Neural progenitor cell (in vitro differentiated cells): ENCODE measurements around the gene TBRG4.
"Not testable (repeated sequence)": the region's sequence is repeated elsewhere in the genome, so short reads cannot be mapped to it uniquely, and the experiment has no call there.

Source experiments
- CTCF ChIP-seq: fragments of 200-600 bp; sonication (generic); IDR thresholded peaks from 2 replicates; pipeline ENCODE4 v1.5.1; 2017; ENCODE audit warnings: antibody characterized with exemption, mild to moderate bottlenecking
- EZH2 ChIP-seq: fragments of 200-600 bp; sonication (generic); IDR thresholded peaks from 2 replicates; pipeline ENCODE4 v1.6.1; 2017; ENCODE audit warnings: antibody characterized with exemption, mild to moderate bottlenecking, moderate library complexity

GRCh38 chr7:45153861-45154260 lies 42.4 kb upstream of the TBRG4 start:
- not testable (repeated sequence) for TF ChIP-seq CTCF, EZH2
